ENCODE measurements around the gene SCFD2. TPM values are rescaled to one million over a fixed set of nuclear protein-coding genes. Genes with fewer than 3 reads are reported as not detected.

Gene SCFD2
- total and polyA plus RNA-seq, 8 donors, result 11.4 to 26.6 (median 13.7) TPM

- TF ChIP-seq CTCF (IDR thresholded peaks at IDR 0.05), result no peak
- intact Hi-C loops (cut with DNase I), result no loop called here
Measured at GRCh38 chr4:52964561-52965101, 401.2 kb downstream of the SCFD2 start.

GRCh38 chr4:52964011-52964410 is 401.9 kb downstream of the SCFD2 start:
- DNase-seq, result no peak
- no peaks in the 10 kb centered on the region for H3K36me3 ChIP-seq
- intact Hi-C loops (cut with DNase I), result no loop called here
- no peak overlapping the region for H3K27ac ChIP-seq
- no peaks in the 10 kb centered on the region for H3K9me3 ChIP-seq
- no peaks in the 10 kb centered on the region for H3K4me1 ChIP-seq
- TF ChIP-seq CTCF (IDR thresholded peaks at IDR 0.05), result no peak
- no peak overlapping the region for H3K4me3 ChIP-seq
- H3K27me3 ChIP-seq, result no peaks in the 10 kb centered on the region
- ATAC-seq, result no peak

More at GRCh38 chr4:52964561-52965101, 401.2 kb downstream of the SCFD2 start:
- H3K9me3 ChIP-seq, result no peaks in the 10 kb centered on the region
- DNase-seq (no peak), ATAC-seq (no peak)
- no peaks in the 10 kb centered on the region for H3K36me3 ChIP-seq
- no peaks in the 10 kb centered on the region for H3K4me1 ChIP-seq
- no peak overlapping the region for H3K4me3 ChIP-seq
- H3K27ac ChIP-seq, result no peak overlapping the region
- H3K27me3 ChIP-seq, result no peaks in the 10 kb centered on the region

GRCh38 chr4:52962721-52963120 is 403.1 kb downstream of the SCFD2 start:
- intact Hi-C loops (cut with DNase I), result no loop called here
- ATAC-seq (no peak), DNase-seq (no peak)
- TF ChIP-seq CTCF (IDR thresholded peaks at IDR 0.05), result no peak
- Histone ChIP-seq H3K27ac (no peak overlapping the region), H3K4me1 (peaks cover 0 to 2% of the 10 kb centered on the region in 2 donors), H3K27me3 (no peaks in the 10 kb centered on the region), H3K4me3 (no peak overlapping the region), H3K9me3 (no peaks in the 10 kb centered on the region), H3K36me3 (no peaks in the 10 kb centered on the region)

- no peak overlapping the region for H3K4me3 ChIP-seq
- no peak overlapping the region for H3K27ac ChIP-seq
- peaks cover 0 to 9% of the 10 kb centered on the region in 2 donors for H3K4me1 ChIP-seq
- no peaks in the 10 kb centered on the region for H3K36me3 ChIP-seq
- no peaks in the 10 kb centered on the region for H3K27me3 ChIP-seq
- intact Hi-C loops (cut with DNase I), result no loop called here
- no peak for TF ChIP-seq CTCF (IDR thresholded peaks at IDR 0.05)
- no peaks in the 10 kb centered on the region for H3K9me3 ChIP-seq
- ATAC-seq (no peak), DNase-seq (no peak)
Measured at GRCh38 chr4:52961666-52962412, 404.0 kb downstream of the SCFD2 start.

GRCh38 chr4:52959541-52959940 is 406.3 kb downstream of the SCFD2 start:
- TF ChIP-seq CTCF (IDR thresholded peaks at IDR 0.05), result no peak
- intact Hi-C loops (cut with DNase I), result no loop called here
- Histone ChIP-seq H3K4me1 (peaks cover 0 to 9% of the 10 kb centered on the region in 2 donors), H3K9me3 (no peaks in the 10 kb centered on the region), H3K27me3 (no peaks in the 10 kb centered on the region), H3K36me3 (no peaks in the 10 kb centered on the region), H3K4me3 (no peak overlapping the region), H3K27ac (no peak overlapping the region)
- ATAC-seq (no peak), DNase-seq (no peak)

All from left lung (tissue), 10 donors.